ENCODE results near the gene ELOVL2.

DNA sequence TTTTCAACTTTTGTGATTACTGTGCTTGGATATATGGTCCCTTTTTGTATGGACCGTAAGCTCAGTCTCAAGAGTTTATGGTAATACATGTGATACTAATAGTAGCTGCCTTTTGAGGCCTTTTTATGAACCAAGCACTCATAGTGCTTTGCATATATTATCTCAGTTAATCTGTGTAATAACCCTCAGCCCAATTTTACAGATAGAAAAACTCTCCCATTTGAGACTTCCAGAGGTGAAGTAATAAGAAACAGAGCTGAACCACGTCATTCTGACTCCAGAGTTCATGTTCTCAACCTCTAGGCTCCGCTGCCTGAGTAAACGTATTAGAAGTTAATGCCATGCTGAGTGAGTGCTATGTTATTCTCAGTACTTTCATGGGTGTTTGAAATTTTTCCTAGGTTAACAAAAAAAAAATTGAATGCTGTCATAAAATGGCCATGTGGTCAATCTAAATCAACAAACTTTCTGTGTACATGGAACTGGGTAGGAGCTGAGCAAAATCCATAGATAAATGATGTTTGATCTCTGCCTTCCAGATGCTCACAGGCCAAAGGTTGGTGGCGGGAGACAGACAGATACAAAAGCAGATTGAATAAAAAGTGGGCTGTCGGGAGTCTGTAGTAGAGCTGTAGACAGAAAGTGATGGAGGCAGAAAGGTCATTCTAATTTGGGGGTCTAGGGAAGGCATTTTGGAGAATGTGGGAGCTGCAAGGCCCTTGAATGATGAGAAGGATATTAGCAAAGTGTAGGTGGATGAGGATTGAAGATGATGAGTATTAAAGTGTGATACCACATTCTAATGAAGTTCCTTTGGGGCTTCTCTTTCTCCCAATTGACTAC lies 22.6 kb upstream of the ELOVL2 start:
- no peak for TF ChIP-seq EZH2 (IDR thresholded peaks at IDR 0.05; ENCODE audit: insufficient read depth, poor library complexity, severe bottlenecking)
- no peak for TF ChIP-seq EZH2phosphoT487 (IDR thresholded peaks at IDR 0.05; ENCODE audit: insufficient read depth, low read depth)

All from GM23248 (cell line).